WI38 (cell line): ENCODE results near the gene GUSB.
"Not testable (repeated sequence)": the region's sequence is repeated elsewhere in the genome, so short reads cannot be mapped to it uniquely, and the experiment has no call there.

ENCODE experiments used
- H3K4me3 ChIP-seq: 2 replicates; pipeline ENCODE4 v1.5.1; 2011; ENCODE audit warnings: low read depth, mild to moderate bottlenecking, control low read depth, low read length
- TF ChIP-seq, protein P1 (sequence below): IDR thresholded peaks from 2 replicates; pipeline ENCODE4 v1.5.1; 2012; ENCODE audit warnings: low read depth, mild to moderate bottlenecking, control low read depth, low read length

GUSB gene

DNA sequence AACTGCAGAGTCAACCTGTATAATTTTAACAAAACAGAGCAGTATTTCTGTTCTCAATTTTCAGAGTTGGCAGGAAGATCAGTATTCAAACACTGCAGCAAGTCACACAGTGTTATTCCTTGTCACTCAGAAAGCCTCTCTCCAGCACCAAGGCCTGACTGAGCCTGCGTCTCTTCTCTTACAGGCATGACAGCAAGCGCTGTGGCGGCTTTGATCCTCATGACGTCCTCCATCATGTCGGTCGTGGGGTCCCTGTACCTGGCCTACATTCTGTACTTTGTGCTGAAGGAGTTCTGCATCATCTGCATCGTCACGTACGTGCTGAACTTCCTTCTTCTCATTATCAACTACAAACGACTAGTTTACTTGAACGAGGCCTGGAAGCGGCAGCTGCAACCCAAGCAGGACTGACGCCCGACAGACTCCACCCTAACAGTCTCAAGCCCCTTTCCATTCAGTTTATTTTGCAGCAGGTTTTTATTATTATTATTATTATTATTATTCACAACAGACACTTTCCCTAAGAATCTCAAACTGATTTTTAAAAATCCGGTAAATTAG, 28.0 kb downstream of the GUSB start:
- H3K4me3 ChIP-seq: no peak overlapping the region
- TF ChIP-seq, protein P1, sequence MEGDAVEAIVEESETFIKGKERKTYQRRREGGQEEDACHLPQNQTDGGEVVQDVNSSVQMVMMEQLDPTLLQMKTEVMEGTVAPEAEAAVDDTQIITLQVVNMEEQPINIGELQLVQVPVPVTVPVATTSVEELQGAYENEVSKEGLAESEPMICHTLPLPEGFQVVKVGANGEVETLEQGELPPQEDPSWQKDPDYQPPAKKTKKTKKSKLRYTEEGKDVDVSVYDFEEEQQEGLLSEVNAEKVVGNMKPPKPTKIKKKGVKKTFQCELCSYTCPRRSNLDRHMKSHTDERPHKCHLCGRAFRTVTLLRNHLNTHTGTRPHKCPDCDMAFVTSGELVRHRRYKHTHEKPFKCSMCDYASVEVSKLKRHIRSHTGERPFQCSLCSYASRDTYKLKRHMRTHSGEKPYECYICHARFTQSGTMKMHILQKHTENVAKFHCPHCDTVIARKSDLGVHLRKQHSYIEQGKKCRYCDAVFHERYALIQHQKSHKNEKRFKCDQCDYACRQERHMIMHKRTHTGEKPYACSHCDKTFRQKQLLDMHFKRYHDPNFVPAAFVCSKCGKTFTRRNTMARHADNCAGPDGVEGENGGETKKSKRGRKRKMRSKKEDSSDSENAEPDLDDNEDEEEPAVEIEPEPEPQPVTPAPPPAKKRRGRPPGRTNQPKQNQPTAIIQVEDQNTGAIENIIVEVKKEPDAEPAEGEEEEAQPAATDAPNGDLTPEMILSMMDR: no peak

DNA sequence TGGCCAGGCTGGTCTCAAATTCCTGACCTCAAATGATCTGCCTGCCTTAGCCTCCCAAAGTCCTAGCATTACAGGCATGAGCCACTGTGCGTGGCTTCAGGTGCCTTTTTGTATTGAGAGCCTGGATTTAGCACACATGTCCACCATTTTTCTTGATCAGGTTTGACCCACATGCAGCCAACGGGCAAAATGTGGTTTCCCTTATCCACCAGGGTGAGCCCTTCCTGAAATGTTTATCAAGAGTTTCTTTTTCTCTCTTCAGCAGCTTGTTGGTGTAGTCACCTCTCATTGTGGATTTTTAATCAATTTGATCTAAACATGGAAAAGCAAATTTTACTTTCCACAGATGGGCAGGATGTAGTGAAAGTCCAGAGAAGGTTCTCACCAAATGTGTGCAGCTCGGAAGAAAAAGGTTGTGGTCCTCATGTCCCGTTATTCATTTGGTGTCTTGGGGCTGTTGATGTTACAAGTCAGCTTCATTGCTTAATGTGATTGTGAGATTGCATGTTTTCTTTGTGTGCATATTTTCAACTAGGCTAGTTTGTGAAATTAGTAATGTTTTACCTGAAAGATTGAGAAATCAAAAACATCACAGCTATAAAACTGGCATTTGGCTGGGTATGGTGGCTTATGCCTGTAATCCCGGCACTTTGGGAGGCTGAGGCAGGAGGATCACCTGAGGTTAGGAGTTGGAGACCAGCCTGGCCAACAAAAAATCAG, 28.9 kb downstream of the GUSB start:
- TF ChIP-seq, protein P1: no peak
- H3K4me3 ChIP-seq: no peak overlapping the region

DNA sequence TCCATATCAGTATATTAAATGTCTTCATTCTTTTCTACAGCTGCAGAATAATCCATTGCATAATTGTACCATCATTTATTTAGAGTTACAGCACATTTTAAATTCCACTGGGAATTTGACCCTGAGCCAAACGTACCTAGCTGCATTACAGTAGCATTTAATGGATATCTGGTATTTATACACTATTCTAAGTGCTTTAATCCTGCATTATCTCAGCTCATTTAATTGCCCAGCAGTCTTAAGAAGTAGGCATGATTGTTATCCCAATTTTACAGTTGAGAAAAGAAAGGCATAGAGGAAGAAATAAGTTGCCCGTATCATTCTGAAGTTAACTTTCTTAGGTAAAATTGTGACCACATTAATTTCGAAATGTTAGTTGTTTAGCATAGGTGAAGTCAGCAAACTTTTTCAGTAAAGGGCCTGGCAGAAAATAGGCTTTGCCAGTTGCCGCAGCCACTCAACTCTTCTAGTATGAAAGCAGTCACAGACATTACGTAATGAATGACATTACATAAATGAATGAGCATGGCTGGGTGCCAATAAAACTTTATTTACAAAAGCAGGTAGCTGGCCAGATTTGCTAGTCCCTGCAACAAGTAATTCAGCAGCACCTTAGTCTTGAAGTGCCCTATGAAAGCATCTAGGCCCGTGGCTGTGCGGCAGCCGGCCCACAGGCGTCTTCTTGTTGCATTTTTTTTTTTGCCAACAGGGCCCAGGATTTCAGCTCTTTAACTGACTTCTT, 30.0 kb downstream of the GUSB start:
- H3K4me3 ChIP-seq: no peak overlapping the region
- TF ChIP-seq, protein P1: no peak

DNA sequence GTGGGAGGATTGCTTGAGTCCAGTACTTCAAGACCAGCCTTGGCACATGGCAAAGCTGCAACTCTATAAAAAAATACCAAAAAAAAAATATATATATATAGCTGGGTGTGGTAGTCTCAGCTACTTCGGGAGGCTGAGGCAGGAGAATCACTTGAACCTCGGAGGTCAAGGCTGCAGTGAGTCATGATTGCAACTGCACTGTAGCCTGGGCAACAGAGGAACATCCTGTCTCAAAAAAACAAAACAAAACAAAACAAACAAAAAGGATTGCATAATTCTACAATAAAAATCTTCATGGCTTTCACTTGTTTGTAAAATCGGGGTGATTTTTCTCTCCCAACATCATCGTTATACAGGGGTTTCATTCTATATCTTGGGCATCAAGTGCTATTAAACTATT, 35.1 kb downstream of the GUSB start:
- H3K4me3 ChIP-seq: no peak overlapping the region
- TF ChIP-seq, protein P1: no peak

DNA sequence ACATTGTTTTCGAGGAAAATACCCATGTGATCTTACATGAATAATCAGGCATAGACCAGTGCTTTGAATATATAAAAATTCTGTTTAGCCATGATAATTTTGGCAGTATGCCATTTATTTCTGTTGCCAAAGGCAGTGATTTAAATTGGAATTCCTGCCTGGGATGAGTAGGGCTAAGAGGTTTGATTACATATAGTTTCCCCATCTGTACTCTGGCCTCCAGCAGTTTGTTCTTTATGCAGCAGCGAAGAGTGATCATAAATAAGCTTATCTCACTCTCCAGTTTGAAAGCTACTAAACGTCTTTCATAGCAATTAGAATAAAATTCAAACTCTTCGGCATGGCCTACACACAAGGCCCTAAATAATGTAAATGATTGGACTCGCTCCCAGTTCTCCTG, 36.2 kb downstream of the GUSB start:
- H3K4me3 ChIP-seq: not testable (repeated sequence)

- TF ChIP-seq, protein P1: no peak
- H3K4me3 ChIP-seq: no peak overlapping the region
These were observed 43.6 kb downstream of the GUSB start for GRCh38 chr7:65938336-65938895.

GRCh38 chr7:65937296-65937695, 44.7 kb downstream of the GUSB start:
- TF ChIP-seq, protein P1: no peak
- no peak overlapping the region for H3K4me3 ChIP-seq
